Natural killer cell (primary cell): ENCODE measurements around the gene PLXNC1. TPM values are rescaled to one million over a fixed set of nuclear protein-coding genes. Genes with fewer than 3 reads are reported as not detected.

ENCODE experiments used
- ATAC-seq, 3 donors: fragments of 150-1000 bp in 2 of 3; fragments of 200-7000 bp in 1 of 3; cut with Tn5 transposase; 1 replicate in 1 of 3; 2 replicates in 2 of 3; pipeline ENCODE4 v1.10.0; 2021; ENCODE audit warnings: mild to moderate bottlenecking in 2 of 3, moderate library complexity in 2 of 3
- DNase-seq, 2 donors: peaks; one replicate each; pipeline versions ENCODE4 v3.0.0 to v3.0.0-alpha.2; 2013 to 2021; ENCODE audit warnings: mixed read lengths in 1 of 2
- H3K27ac ChIP-seq: one replicate; pipeline ENCODE4 v1.5.1; 2013; ENCODE audit warnings: mild to moderate bottlenecking, low read length
- H3K27me3 ChIP-seq: one replicate; pipeline ENCODE4 v1.6.1; 2013; ENCODE audit warnings: low read length; ENCODE audit not compliant: control insufficient read depth, insufficient read depth
- H3K36me3 ChIP-seq: one replicate; pipeline ENCODE4 v1.6.1; 2013; ENCODE audit warnings: low read length; ENCODE audit not compliant: control insufficient read depth, insufficient read depth
- H3K4me1 ChIP-seq: one replicate; pipeline ENCODE4 v1.6.1; 2013; ENCODE audit warnings: low read length; ENCODE audit not compliant: control insufficient read depth, insufficient read depth
- H3K4me3 ChIP-seq: one replicate; pipeline ENCODE4 v1.5.1; 2013; ENCODE audit warnings: low read length
- H3K9me3 ChIP-seq: one replicate; pipeline ENCODE4 v1.6.1; 2013; ENCODE audit warnings: low read length; ENCODE audit not compliant: control insufficient read depth, insufficient read depth
- H3K27ac Mint-ChIP-seq, 2 donors: one replicate each; pipeline ENCODE4 v1.8.0; 2022; ENCODE audit warnings: mild to moderate bottlenecking in 2 of 2, mixed read lengths in 2 of 2, moderate library complexity in 1 of 2
- H3K27me3 Mint-ChIP-seq, 2 donors: one replicate each; pipeline ENCODE4 v1.8.0; 2022; ENCODE audit warnings: low read depth in 2 of 2, mixed read lengths in 2 of 2
- H3K36me3 Mint-ChIP-seq: one replicate; pipeline ENCODE4 v1.8.0; 2022; ENCODE audit warnings: mixed read lengths
- H3K4me1 Mint-ChIP-seq, 2 donors: one replicate each; pipeline ENCODE4 v1.8.0; 2022; ENCODE audit warnings: mixed read lengths in 2 of 2
- H3K4me3 Mint-ChIP-seq: one replicate; pipeline ENCODE4 v1.8.0; 2022; ENCODE audit warnings: mild to moderate bottlenecking, moderate library complexity, mixed read lengths
- H3K9me3 Mint-ChIP-seq, 2 donors: one replicate each; pipeline ENCODE4 v1.8.0; 2022; ENCODE audit warnings: mixed read lengths in 2 of 2
- CTCF ChIP-seq: fragments of 200-600 bp; IDR thresholded peaks from one replicate; pipeline ENCODE4 v1.8.0; 2022; ENCODE audit warnings: antibody characterized with exemption
- WGBS: methylation state at CpG from one replicate; pipeline ENCODE4 v1.1.7; 2013; ENCODE audit warnings: missing lambda C conversion rate; ENCODE audit not compliant: insufficient coverage; 5-methylcytosine and 5-hydroxymethylcytosine counted together
- intact Hi-C: fragments of 100-400 bp; cut with micrococcal nuclease; formaldehyde crosslinking; loops from one replicate; pipeline ENCODE4 v1.14.2; 2022
- total RNA-seq, 4 donors: library from RNA; stranded (reverse); fragments of 120-200 nt in 1 of 4; gene quantifications; one replicate each; pipeline versions ENCODE4 v1.2.3 to v1.2.4, GENCODE V29; 2013 to 2022

Gene PLXNC1
- total RNA-seq, 3 donors from 2014 or later (not counting 1 experiment from before 2014, with no cell fraction given), result 22.0 to 30.7 (median 26.5) TPM

- H3K36me3 Mint-ChIP-seq, result no peaks in the 10 kb centered on the region
- no peaks in the 10 kb centered on the region for H3K9me3 Mint-ChIP-seq
- Histone ChIP-seq H3K36me3 (no peaks in the 10 kb centered on the region), H3K9me3 (no peaks in the 10 kb centered on the region), H3K4me3 (no peak overlapping the region), H3K27ac (no peak overlapping the region), H3K4me1 (peaks cover 19% of the 10 kb centered on the region), H3K27me3 (no peaks in the 10 kb centered on the region)
- peaks cover 0 to 9% of the 10 kb centered on the region in 2 donors for H3K27me3 Mint-ChIP-seq
- TF ChIP-seq CTCF, result no peak
- 53% methylated on average over 8 of the region's 12 CpGs for WGBS
- H3K4me3 Mint-ChIP-seq, result no peak overlapping the region
- H3K4me1 Mint-ChIP-seq, result peaks cover 35 to 46% of the 10 kb centered on the region in 2 donors
- DNase-seq, result no peak
- no peak overlapping the region for H3K27ac Mint-ChIP-seq
- ATAC-seq, result no peak
- intact Hi-C loops, result no loop called here
These were observed 20.9 kb upstream of the PLXNC1 start for GRCh38 chr12:94127239-94128131.

- Histone ChIP-seq H3K9me3 (no peaks in the 10 kb centered on the region), H3K27me3 (no peaks in the 10 kb centered on the region), H3K4me1 (peaks cover 15% of the 10 kb centered on the region), H3K27ac (no peak overlapping the region), H3K4me3 (no peak overlapping the region), H3K36me3 (no peaks in the 10 kb centered on the region)
- Mint-ChIP-seq H3K27ac (no peak overlapping the region), H3K9me3 (no peaks in the 10 kb centered on the region), H3K4me3 (no peak overlapping the region), H3K4me1 (peaks cover 27 to 38% of the 10 kb centered on the region in 2 donors), H3K27me3 (peaks cover 0 to 9% of the 10 kb centered on the region in 2 donors), H3K36me3 (no peaks in the 10 kb centered on the region)
- intact Hi-C loops, result no loop called here
- no peak for ATAC-seq
- no peak for TF ChIP-seq CTCF
- no peak for DNase-seq
- 71% methylated on average over 4 of the region's 4 CpGs for WGBS
These were observed 20.1 kb upstream of the PLXNC1 start for GRCh38 chr12:94128280-94128679.

GRCh38 chr12:94133964-94134795 is 14.2 kb upstream of the PLXNC1 start:
- Mint-ChIP-seq H3K27me3 (peaks cover 0 to 6% of the 10 kb centered on the region in 2 donors), H3K9me3 (no peaks in the 10 kb centered on the region), H3K4me3 (no peak overlapping the region), H3K27ac (no peak overlapping the region), H3K36me3 (no peaks in the 10 kb centered on the region), H3K4me1 (no peaks in the 10 kb centered on the region)
- Histone ChIP-seq H3K27ac (no peak overlapping the region), H3K4me1 (no peaks in the 10 kb centered on the region), H3K4me3 (no peak overlapping the region), H3K27me3 (no peaks in the 10 kb centered on the region), H3K36me3 (no peaks in the 10 kb centered on the region), H3K9me3 (no peaks in the 10 kb centered on the region)
- WGBS, result 14% methylated on average over 3 of the region's 6 CpGs
- intact Hi-C loops, result loop anchor here (1.0 kb wide), 2 partner anchors 300 to 399 kb away; no protein-coding TSS in a partner anchor
- TF ChIP-seq CTCF, result peak; percentile 90
- DNase-seq, result peak in 1 of 2 donors; percentile 79
- peak; percentile 77 to 92 (median 90) for ATAC-seq
